WTC11 (cell line): ENCODE data around the gene PTP4A2. TPM values are rescaled to one million over a fixed set of nuclear protein-coding genes. Genes with fewer than 3 reads are reported as not detected.
A peak's percentile ranks its signal among the peaks of the same experiment; 100 is the strongest.

ENCODE experiments used
- ATAC-seq: fragments of 200-7000 bp; cut with Tn5 transposase; 2 replicates; pipeline ENCODE4 v1.10.0; 2021; ENCODE audit warnings: mild to moderate bottlenecking, moderate library complexity
- CTCF ChIA-PET: fragments of 300-600 bp; sonication (Branson Sonifier 250); formaldehyde crosslinking; loops from one replicate; lab custom pipeline; 2021; ENCODE audit warnings: antibody characterized with exemption; lab: Charles Lee
- POLR2A ChIA-PET: fragments of 350-600 bp; sonication (Branson Sonifier 250); formaldehyde crosslinking; loops from one replicate; lab custom pipeline; 2021; ENCODE audit warnings: antibody characterized with exemption; lab: Charles Lee
- DNase-seq: peaks from one replicate; pipeline ENCODE4 v3.0.0; 2021; ENCODE audit warnings: low spot score
- H3K27ac Mint-ChIP-seq: 2 replicates; pipeline ENCODE4 v1.8.0; 2021; ENCODE audit warnings: mixed read lengths
- H3K27me3 Mint-ChIP-seq: 2 replicates; pipeline ENCODE4 v1.8.0; 2021; ENCODE audit warnings: low read depth, mild to moderate bottlenecking, moderate library complexity, mixed read lengths
- H3K36me3 Mint-ChIP-seq: 2 replicates; pipeline ENCODE4 v1.8.0; 2021; ENCODE audit warnings: mixed read lengths
- H3K4me1 Mint-ChIP-seq: 2 replicates; pipeline ENCODE4 v1.8.0; 2022; ENCODE audit warnings: mixed read lengths
- H3K4me3 Mint-ChIP-seq: 2 replicates; pipeline ENCODE4 v1.8.0; 2021; ENCODE audit warnings: mild to moderate bottlenecking, moderate library complexity, mixed read lengths
- H3K9me3 Mint-ChIP-seq: 2 replicates; pipeline ENCODE4 v1.8.0; 2021; ENCODE audit warnings: mixed read lengths
- AR ChIP-seq: fragments of 250-450 bp; sonication (Bioruptor Pico); IDR thresholded peaks from 2 replicates; pipeline ENCODE4 v1.9.0; 2021; ENCODE audit warnings: mild to moderate bottlenecking
- EMX1 ChIP-seq: fragments of 250-450 bp; sonication (Bioruptor Pico); IDR thresholded peaks from 2 replicates; pipeline ENCODE4 v1.8.0; 2021; ENCODE audit warnings: mild to moderate bottlenecking
- FOXP1 ChIP-seq: sonication (generic); formaldehyde crosslinking; IDR thresholded peaks from 2 replicates; pipeline ENCODE4 v1.8.0; 2022; ENCODE audit warnings: missing genetic modification reagents, mild to moderate bottlenecking, moderate library complexity, borderline replicate concordance
- KAT7 ChIP-seq: sonication (generic); formaldehyde crosslinking; IDR thresholded peaks from 2 replicates; pipeline ENCODE4 v1.8.1; 2023; ENCODE audit warnings: missing genetic modification reagents, mild to moderate bottlenecking, borderline replicate concordance
- OVOL2 ChIP-seq: fragments of 250-450 bp; sonication (Bioruptor Pico); IDR thresholded peaks from 2 replicates; pipeline ENCODE4 v1.9.0; 2021; ENCODE audit warnings: mild to moderate bottlenecking, borderline replicate concordance
- PREB ChIP-seq: sonication (generic); formaldehyde crosslinking; IDR thresholded peaks from 2 replicates; pipeline ENCODE4 v1.8.1; 2022; ENCODE audit warnings: mild to moderate bottlenecking, missing genetic modification reagents, moderate library complexity, borderline replicate concordance
- SOX15 ChIP-seq: fragments of 250-450 bp; sonication (Bioruptor Pico); IDR thresholded peaks from 2 replicates; pipeline ENCODE4 v1.9.0; 2021; ENCODE audit warnings: mild to moderate bottlenecking
- TP53 ChIP-seq: sonication (generic); formaldehyde crosslinking; IDR thresholded peaks from 2 replicates; pipeline ENCODE4 v1.8.1; 2023; ENCODE audit warnings: mild to moderate bottlenecking, missing genetic modification reagents
- ZNF219 ChIP-seq: sonication (generic); formaldehyde crosslinking; IDR thresholded peaks from 2 replicates; pipeline ENCODE4 v1.8.0; 2023; ENCODE audit warnings: missing genetic modification reagents, mild to moderate bottlenecking, borderline replicate concordance
- ZNF263 ChIP-seq: sonication (generic); formaldehyde crosslinking; IDR thresholded peaks from 2 replicates; pipeline ENCODE4 v1.8.1; 2022; ENCODE audit warnings: low read depth, mild to moderate bottlenecking, moderate library complexity, missing genetic modification reagents
- ZNF532 ChIP-seq: fragments of 250-450 bp; sonication (Bioruptor Pico); IDR thresholded peaks from 2 replicates; pipeline ENCODE4 v1.9.0; 2021; ENCODE audit warnings: mild to moderate bottlenecking, borderline replicate concordance
- ZNF671 ChIP-seq: fragments of 250-450 bp; sonication (Bioruptor Pico); IDR thresholded peaks from 2 replicates; pipeline ENCODE4 v1.8.0; 2021; ENCODE audit warnings: mild to moderate bottlenecking
- total RNA-seq: library from RNA; stranded (reverse); gene quantifications from 3 replicates; pipeline ENCODE4 v1.2.3, GENCODE V29; 2021

The PTP4A2 gene
- total RNA-seq, 1 experiment from 2014 or later = 172 TPM

GRCh38 chr1:31931593-31932225 lies 6.5 kb downstream of the PTP4A2 start:
- POLR2A ChIA-PET = no interaction called here
- CTCF ChIA-PET = interaction anchor here (0.8 to 1.5 kb wide), 4 partner anchors 24 to 116 kb away, joined by 3 to 9 read pairs (median 4); partner anchors contain the start of gene SPOCD1

More at GRCh38 chr1:31931593-31932225, 6.5 kb downstream of the PTP4A2 start:
- Mint-ChIP-seq H3K9me3 (no peaks in the 10 kb centered on the region), H3K4me1 (peaks cover 76% of the 10 kb centered on the region), H3K27me3 (no peaks in the 10 kb centered on the region), H3K36me3 (peaks cover 4% of the 10 kb centered on the region; the same call in 1 of the 2 replicates), H3K27ac (peak overlapping the region; percentile 77), H3K4me3 (peak overlapping the region; percentile 33)
- ATAC-seq (no peak), DNase-seq (no peak)
- TF ChIP-seq KAT7 (no peak), ZNF219 (CRISPR knock-in tag) (no peak), AR (CRISPR knock-in tag) (no peak), PREB (no peak), EMX1 (CRISPR knock-in tag) (no peak), TP53 (no peak), FOXP1 (CRISPR knock-in tag) (no peak), ZNF671 (CRISPR knock-in tag) (no peak), ZNF532 (CRISPR knock-in tag) (no peak), OVOL2 (CRISPR knock-in tag) (no peak), ZNF263 (CRISPR knock-in tag) (no peak), SOX15 (CRISPR knock-in tag) (no peak)
